Measurements from ENCODE around the gene ADGRA1.

ADGRA1 gene

DNA sequence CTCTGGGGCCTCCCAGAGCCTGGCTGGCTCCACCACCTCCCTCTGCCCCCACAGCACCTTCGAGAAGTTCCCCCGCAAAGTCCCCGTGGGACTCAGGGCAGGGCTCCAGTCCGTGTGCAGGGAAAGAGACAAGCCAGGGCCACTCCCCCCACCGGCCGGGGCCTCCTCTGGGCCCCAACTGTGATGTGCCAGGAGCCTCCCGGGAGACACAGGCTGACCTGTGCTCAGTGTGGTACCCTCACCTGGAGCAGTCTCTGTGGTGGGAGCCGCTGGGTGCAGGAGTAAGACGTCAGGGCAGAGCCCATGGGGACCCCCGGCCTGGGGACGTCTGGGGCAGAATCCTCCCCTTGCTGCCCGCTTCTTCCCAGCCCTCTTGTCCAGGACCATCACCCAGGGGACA lies 1.5 kb upstream of the ADGRA1 start:
- no peak for TF ChIP-seq BACH2 (CRISPR knock-in tag; IDR thresholded peaks at IDR 0.05; ENCODE audit: borderline replicate concordance)
- TF ChIP-seq ZFP30 (CRISPR knock-in tag; IDR thresholded peaks at IDR 0.05) = no peak
- TF ChIP-seq ESRRG (CRISPR knock-in tag; IDR thresholded peaks at IDR 0.05) = no peak
- TF ChIP-seq ZC3H10 (CRISPR knock-in tag; IDR thresholded peaks at IDR 0.05) = no peak
- TF ChIP-seq PPARA (CRISPR knock-in tag; IDR thresholded peaks at IDR 0.05; ENCODE audit: borderline replicate concordance) = no peak
- TF ChIP-seq, protein P1, sequence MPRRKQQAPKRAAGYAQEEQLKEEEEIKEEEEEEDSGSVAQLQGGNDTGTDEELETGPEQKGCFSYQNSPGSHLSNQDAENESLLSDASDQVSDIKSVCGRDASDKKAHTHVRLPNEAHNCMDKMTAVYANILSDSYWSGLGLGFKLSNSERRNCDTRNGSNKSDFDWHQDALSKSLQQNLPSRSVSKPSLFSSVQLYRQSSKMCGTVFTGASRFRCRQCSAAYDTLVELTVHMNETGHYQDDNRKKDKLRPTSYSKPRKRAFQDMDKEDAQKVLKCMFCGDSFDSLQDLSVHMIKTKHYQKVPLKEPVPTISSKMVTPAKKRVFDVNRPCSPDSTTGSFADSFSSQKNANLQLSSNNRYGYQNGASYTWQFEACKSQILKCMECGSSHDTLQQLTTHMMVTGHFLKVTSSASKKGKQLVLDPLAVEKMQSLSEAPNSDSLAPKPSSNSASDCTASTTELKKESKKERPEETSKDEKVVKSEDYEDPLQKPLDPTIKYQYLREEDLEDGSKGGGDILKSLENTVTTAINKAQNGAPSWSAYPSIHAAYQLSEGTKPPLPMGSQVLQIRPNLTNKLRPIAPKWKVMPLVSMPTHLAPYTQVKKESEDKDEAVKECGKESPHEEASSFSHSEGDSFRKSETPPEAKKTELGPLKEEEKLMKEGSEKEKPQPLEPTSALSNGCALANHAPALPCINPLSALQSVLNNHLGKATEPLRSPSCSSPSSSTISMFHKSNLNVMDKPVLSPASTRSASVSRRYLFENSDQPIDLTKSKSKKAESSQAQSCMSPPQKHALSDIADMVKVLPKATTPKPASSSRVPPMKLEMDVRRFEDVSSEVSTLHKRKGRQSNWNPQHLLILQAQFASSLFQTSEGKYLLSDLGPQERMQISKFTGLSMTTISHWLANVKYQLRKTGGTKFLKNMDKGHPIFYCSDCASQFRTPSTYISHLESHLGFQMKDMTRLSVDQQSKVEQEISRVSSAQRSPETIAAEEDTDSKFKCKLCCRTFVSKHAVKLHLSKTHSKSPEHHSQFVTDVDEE (CRISPR knock-in tag; IDR thresholded peaks at IDR 0.05) = no peak
- TF ChIP-seq ISL1 (CRISPR knock-in tag; IDR thresholded peaks at IDR 0.05) = no peak
- no peak for TF ChIP-seq TCF4 (CRISPR knock-in tag; IDR thresholded peaks at IDR 0.05; ENCODE audit: borderline replicate concordance)
- TF ChIP-seq CSDC2 (CRISPR knock-in tag; IDR thresholded peaks at IDR 0.05) = no peak
- TF ChIP-seq ARNTL (CRISPR knock-in tag; IDR thresholded peaks at IDR 0.05; ENCODE audit: borderline replicate concordance, low read depth) = no peak
- TF ChIP-seq OSR1 (CRISPR knock-in tag; IDR thresholded peaks at IDR 0.05) = no peak
- TF ChIP-seq ZNF8 (CRISPR knock-in tag; IDR thresholded peaks at IDR 0.05) = no peak
- TF ChIP-seq TOX (CRISPR knock-in tag; IDR thresholded peaks at IDR 0.05; ENCODE audit: borderline replicate concordance) = no peak
- TF ChIP-seq, protein P2, sequence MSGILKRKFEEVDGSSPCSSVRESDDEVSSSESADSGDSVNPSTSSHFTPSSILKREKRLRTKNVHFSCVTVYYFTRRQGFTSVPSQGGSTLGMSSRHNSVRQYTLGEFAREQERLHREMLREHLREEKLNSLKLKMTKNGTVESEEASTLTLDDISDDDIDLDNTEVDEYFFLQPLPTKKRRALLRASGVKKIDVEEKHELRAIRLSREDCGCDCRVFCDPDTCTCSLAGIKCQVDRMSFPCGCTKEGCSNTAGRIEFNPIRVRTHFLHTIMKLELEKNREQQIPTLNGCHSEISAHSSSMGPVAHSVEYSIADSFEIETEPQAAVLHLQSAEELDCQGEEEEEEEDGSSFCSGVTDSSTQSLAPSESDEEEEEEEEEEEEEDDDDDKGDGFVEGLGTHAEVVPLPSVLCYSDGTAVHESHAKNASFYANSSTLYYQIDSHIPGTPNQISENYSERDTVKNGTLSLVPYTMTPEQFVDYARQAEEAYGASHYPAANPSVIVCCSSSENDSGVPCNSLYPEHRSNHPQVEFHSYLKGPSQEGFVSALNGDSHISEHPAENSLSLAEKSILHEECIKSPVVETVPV (CRISPR knock-in tag; IDR thresholded peaks at IDR 0.05) = no peak
- TF ChIP-seq, protein P3, sequence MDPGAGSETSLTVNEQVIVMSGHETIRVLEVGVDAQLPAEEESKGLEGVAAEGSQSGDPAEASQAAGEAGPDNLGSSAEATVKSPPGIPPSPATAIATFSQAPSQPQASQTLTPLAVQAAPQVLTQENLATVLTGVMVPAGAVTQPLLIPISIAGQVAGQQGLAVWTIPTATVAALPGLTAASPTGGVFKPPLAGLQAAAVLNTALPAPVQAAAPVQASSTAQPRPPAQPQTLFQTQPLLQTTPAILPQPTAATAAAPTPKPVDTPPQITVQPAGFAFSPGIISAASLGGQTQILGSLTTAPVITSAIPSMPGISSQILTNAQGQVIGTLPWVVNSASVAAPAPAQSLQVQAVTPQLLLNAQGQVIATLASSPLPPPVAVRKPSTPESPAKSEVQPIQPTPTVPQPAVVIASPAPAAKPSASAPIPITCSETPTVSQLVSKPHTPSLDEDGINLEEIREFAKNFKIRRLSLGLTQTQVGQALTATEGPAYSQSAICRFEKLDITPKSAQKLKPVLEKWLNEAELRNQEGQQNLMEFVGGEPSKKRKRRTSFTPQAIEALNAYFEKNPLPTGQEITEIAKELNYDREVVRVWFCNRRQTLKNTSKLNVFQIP (CRISPR knock-in tag; IDR thresholded peaks at IDR 0.05; ENCODE audit: borderline replicate concordance, low read depth) = no peak
- no peak for TF ChIP-seq ZFP3 (CRISPR knock-in tag; IDR thresholded peaks at IDR 0.05)
- TF ChIP-seq ZNF70 (CRISPR knock-in tag; IDR thresholded peaks at IDR 0.05) = no peak
- no peak for ATAC-seq

DNA sequence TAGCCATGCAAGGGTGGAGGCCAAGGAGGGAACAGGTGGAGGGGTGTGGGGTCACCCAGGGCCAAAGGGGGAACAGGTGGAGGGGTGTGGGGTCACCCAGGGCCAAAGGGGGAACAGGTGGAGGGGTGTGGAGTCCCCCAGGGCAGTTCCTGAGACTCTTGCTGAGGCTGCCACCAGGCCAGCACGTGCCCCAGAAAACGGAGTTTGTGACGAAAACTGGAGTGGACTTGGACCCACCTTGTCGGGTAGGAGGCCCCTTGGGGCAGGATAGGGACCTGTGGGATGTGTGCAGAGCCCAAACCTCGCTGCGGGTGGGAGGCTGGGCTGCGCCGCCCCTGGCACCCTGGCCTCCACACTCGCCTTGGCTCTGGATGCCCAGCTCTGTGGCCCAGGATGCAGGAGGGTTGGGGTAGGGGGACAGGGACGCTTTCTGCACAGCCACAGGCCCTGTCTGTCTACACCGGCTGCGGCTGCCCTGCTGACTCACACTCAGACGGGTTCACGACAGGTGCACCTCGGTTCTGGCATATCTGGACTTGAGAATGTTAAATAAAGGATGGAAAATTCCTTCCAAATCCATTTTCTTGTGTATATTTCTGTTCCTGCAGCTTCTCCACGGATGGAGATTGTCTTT lies 562 bp upstream of the ADGRA1 start:
- TF ChIP-seq, protein P4, sequence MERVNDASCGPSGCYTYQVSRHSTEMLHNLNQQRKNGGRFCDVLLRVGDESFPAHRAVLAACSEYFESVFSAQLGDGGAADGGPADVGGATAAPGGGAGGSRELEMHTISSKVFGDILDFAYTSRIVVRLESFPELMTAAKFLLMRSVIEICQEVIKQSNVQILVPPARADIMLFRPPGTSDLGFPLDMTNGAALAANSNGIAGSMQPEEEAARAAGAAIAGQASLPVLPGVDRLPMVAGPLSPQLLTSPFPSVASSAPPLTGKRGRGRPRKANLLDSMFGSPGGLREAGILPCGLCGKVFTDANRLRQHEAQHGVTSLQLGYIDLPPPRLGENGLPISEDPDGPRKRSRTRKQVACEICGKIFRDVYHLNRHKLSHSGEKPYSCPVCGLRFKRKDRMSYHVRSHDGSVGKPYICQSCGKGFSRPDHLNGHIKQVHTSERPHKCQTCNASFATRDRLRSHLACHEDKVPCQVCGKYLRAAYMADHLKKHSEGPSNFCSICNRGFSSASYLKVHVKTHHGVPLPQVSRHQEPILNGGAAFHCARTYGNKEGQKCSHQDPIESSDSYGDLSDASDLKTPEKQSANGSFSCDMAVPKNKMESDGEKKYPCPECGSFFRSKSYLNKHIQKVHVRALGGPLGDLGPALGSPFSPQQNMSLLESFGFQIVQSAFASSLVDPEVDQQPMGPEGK (CRISPR knock-in tag; IDR thresholded peaks at IDR 0.05; ENCODE audit: borderline replicate concordance) = no peak
- TF ChIP-seq CSDC2 (CRISPR knock-in tag; IDR thresholded peaks at IDR 0.05) (no peak), ESRRG (CRISPR knock-in tag; IDR thresholded peaks at IDR 0.05) (no peak), ARNTL (CRISPR knock-in tag; IDR thresholded peaks at IDR 0.05; ENCODE audit: borderline replicate concordance, low read depth) (no peak), ZC3H10 (CRISPR knock-in tag; IDR thresholded peaks at IDR 0.05) (no peak)
- TF ChIP-seq, protein P1 (CRISPR knock-in tag; IDR thresholded peaks at IDR 0.05) = no peak
- no peak for ATAC-seq
